ENCODE measurements around the gene ACSS1. TPM values are rescaled to one million over a fixed set of nuclear protein-coding genes. Genes with fewer than 3 reads are reported as not detected.

The ACSS1 gene
- total RNA-seq, 2 experiments from 2014 or later = 44.4 TPM

DNA sequence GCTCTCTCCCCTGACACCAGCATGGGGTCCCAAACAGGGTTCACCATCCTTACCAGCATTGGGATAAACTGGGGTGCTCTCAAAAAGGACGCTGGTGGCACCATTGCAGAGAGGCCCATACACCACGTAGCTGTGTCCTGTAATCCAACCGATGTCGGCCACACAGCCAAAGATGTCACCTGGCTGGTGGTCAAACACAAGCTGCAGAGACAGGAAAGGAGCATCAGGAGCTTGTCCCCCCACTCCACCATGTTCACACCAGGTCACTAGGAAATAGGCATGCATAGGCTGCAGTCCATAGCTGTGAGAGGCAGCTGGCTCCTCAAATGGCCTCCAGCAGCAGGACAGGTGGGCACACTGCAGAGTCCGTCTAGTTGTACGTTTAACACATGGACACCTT lies 36.6 kb downstream of the ACSS1 start:
- CTCF ChIA-PET = interaction anchor here (1.5 kb wide), 1 partner anchor 12 kb away, joined by 3 read pairs; no protein-coding TSS in a partner anchor
- Mint-ChIP-seq H3K4me3 (no peak overlapping the region), H3K36me3 (peaks cover 2% of the 10 kb centered on the region)

DNA sequence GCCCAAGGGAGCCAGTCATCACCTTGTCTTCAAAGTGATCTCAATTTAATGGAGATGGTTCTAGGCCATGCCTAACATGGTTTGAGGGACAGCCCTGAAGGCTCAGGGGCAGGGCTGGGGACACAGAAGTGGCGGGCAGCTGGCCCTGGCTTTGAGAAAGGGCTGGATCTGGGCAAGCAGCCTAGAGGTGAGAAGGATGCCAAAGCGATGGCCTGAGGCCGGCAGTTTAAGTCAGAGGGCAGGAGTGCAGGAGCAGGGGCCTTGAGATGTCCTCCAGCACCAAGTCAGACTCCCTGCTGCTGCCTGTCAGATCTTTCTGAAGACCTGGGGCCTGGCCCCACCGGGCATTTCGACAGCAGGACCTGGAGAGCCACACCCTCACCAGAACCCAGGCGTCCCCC lies 37.0 kb downstream of the ACSS1 start:
- Mint-ChIP-seq H3K36me3 (peaks cover 2% of the 10 kb centered on the region), H3K27ac (no peak overlapping the region), H3K27me3 (no peaks in the 10 kb centered on the region), H3K4me3 (no peak overlapping the region), H3K4me1 (peaks cover 6% of the 10 kb centered on the region), H3K9me3 (ENCODE audit: low read depth) (no peaks in the 10 kb centered on the region)
- CTCF ChIA-PET = interaction anchor here (1.5 kb wide), 1 partner anchor 11 kb away, joined by 3 read pairs; no protein-coding TSS in a partner anchor
- DNase-seq (no peak), ATAC-seq (no peak)

More for the DNA sequence above, 36.6 kb downstream of the ACSS1 start:
- Mint-ChIP-seq H3K27ac (no peak overlapping the region), H3K9me3 (ENCODE audit: low read depth) (no peaks in the 10 kb centered on the region), H3K4me1 (peaks cover 1% of the 10 kb centered on the region), H3K27me3 (no peaks in the 10 kb centered on the region)
- no peak for ATAC-seq
- DNase-seq = no peak

DNA sequence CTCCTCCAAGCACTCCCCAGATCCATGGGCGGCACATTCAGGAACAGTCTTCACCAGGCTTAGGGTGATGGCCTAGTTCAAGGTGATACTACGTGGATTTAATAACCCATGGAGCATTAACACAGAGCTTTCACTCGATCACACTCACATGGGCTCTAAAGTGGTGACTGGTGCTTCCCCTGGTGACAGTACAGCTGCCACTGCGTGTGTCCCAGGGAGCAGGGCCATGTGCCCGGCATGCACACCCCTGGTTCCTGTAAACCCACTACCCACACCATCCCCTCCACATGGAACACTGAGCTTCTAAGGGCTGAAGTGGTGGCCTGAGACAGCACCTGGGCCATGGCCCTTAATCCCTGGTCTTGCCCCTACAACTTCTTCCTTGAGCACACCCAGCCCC lies 37.6 kb downstream of the ACSS1 start:
- H3K4me1 Mint-ChIP-seq = peaks cover 11% of the 10 kb centered on the region
- DNase-seq (no peak), ATAC-seq (no peak)
- H3K27ac Mint-ChIP-seq = no peak overlapping the region
- H3K9me3 Mint-ChIP-seq (ENCODE audit: low read depth) = no peaks in the 10 kb centered on the region
- H3K36me3 Mint-ChIP-seq = peaks cover 2% of the 10 kb centered on the region
- no peak overlapping the region for H3K4me3 Mint-ChIP-seq
- CTCF ChIA-PET = interaction anchor here (1.5 kb wide), 1 partner anchor 11 kb away, joined by 3 read pairs; no protein-coding TSS in a partner anchor
- no peaks in the 10 kb centered on the region for H3K27me3 Mint-ChIP-seq

DNA sequence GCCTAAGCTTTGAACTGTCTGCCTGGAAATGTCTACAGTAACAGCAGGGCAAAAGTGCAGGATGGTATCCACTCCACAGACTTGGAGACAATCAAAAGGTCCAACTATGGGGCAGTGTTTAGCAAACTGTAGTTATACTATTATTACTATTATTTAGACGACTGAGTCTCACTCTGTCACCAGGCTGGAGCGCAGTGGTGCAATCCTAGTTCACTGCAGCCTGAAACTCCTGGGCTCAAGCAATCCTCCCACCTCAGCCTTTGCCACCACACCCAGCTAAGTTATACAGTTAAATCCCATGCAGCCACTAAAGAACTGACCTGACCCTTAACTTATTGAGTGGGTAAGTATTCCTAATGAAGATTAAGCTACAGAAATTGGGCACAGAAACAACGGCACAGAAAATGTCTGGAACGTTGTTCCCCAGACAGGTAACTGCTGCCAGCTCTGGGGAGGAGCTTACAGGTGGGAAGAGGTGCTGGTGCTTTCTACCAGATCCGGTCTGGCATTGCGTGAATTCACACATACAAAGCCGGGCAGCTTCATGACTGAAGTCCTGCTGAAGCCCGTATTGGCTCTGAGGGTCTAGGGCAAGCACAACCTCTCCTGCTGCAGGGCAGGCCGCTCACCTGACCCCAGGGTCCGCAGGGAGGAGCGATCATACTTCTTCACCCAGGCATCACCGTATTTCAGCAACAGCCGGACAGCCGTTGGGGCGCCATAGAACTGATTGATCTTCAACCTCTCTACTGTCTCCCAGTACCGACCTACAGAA lies 38.4 kb downstream of the ACSS1 start:
- ATAC-seq (no peak), DNase-seq (no peak)
- CTCF ChIA-PET = no interaction called here
- no peaks in the 10 kb centered on the region for H3K9me3 Mint-ChIP-seq (ENCODE audit: low read depth)
- no peak overlapping the region for H3K27ac Mint-ChIP-seq
- H3K27me3 Mint-ChIP-seq = no peaks in the 10 kb centered on the region
- no peak overlapping the region for H3K4me3 Mint-ChIP-seq
- H3K4me1 Mint-ChIP-seq = peaks cover 14% of the 10 kb centered on the region
- H3K36me3 Mint-ChIP-seq = peaks cover 2% of the 10 kb centered on the region

DNA sequence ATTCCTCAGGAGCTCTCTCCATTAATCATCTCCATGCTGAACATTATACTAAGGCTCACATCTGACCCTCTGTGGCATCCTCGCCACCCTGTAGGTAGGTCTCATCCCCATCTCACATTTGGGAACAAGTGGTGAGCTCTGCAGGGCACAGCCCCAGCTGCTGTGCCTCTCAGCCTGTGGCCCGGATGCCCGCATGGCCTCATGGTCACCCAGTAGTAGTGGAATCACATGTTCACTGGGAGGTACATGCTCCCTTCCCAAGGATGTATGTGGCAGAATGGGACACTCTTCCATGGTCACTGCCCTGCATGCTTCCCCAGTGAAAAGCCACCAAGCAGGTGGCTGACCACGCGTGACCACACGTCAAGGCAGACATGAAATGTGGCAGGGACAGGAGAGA lies 39.1 kb downstream of the ACSS1 start:
- CTCF ChIA-PET = no interaction called here
- Mint-ChIP-seq H3K27ac (no peak overlapping the region), H3K4me1 (peaks cover 14% of the 10 kb centered on the region), H3K27me3 (no peaks in the 10 kb centered on the region), H3K36me3 (peaks cover 2% of the 10 kb centered on the region), H3K4me3 (no peak overlapping the region), H3K9me3 (ENCODE audit: low read depth) (no peaks in the 10 kb centered on the region)
- no peak for DNase-seq
- no peak for ATAC-seq

DNA sequence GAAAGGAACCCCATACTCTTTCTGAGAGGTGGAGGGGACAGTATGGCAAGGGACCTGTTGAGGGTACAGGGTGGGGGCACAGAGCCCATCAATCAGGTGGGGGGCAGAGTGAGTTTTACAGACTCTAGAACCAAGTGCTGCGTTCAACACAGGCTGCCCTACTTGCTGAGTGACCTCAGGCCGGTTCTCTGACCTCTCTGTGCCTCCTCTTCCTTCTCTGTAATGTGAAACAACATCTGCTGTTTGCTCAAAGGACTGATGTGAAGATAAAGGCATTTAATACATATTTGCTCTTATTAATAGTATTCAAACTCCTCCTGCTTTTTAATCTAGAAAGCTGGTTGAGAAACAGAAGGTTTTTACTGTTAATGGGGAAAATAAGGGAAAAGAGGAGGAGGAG lies 39.5 kb downstream of the ACSS1 start:
- Mint-ChIP-seq H3K9me3 (ENCODE audit: low read depth) (no peaks in the 10 kb centered on the region), H3K36me3 (peaks cover 2% of the 10 kb centered on the region), H3K4me3 (no peak overlapping the region), H3K27me3 (no peaks in the 10 kb centered on the region), H3K27ac (no peak overlapping the region), H3K4me1 (peaks cover 14% of the 10 kb centered on the region)
- no peak for DNase-seq
- no peak for ATAC-seq
- CTCF ChIA-PET = no interaction called here

DNA sequence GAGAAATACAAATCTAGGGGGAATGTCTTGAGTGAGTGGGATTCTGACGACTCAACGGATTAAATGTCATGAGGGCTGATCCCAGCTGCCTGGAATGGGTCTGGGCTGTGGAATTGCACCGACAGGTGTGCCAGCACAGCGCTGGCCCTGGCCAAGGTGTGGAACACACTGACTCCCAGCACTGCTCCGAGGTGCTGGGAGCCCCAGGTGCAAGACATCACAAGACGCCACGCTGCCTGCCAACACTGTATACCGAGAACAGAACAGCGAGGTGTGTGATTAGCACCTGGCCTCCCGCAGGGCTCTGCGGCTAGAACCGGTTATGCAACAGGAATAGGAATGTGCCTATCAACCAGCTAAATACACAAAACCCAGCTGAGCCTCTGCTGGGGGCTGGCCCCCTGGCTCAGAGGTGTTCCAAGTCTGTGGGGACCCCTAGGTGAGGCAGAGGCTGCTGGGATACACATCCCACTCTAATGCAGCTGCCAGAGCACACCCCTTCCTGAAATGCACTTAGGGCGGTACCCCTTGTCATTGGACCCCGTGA lies 40.6 kb downstream of the ACSS1 start:
- no peak overlapping the region for H3K27ac Mint-ChIP-seq
- no peak overlapping the region for H3K4me3 Mint-ChIP-seq
- no peak for DNase-seq
- CTCF ChIA-PET = no interaction called here
- peaks cover 14% of the 10 kb centered on the region for H3K4me1 Mint-ChIP-seq
- no peaks in the 10 kb centered on the region for H3K9me3 Mint-ChIP-seq (ENCODE audit: low read depth)
- no peaks in the 10 kb centered on the region for H3K27me3 Mint-ChIP-seq
- H3K36me3 Mint-ChIP-seq = peaks cover 2% of the 10 kb centered on the region
- no peak for ATAC-seq

DNA sequence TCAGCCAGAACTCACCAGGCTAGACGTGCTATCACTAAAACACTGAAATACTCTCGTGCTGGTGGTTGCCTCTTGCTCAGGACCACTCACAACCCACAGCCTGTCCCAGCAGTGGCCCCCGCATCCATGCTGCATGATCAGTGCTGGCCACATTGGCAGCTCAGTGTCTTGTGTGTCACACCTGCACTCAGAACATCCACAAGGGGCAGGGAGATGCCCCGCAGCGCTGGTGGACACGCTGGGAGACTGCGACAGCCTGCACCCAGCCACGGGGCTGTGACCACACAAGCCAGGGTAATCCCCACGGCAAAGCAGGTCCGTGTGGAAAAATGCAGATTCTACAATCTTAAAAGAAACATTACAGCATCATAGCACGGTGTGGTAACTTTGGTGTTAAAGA lies 41.5 kb downstream of the ACSS1 start:
- CTCF ChIA-PET = no interaction called here
- DNase-seq (no peak), ATAC-seq (no peak)
- Mint-ChIP-seq H3K4me1 (peaks cover 14% of the 10 kb centered on the region), H3K36me3 (peaks cover 2% of the 10 kb centered on the region), H3K4me3 (no peak overlapping the region), H3K27ac (no peak overlapping the region), H3K9me3 (ENCODE audit: low read depth) (no peaks in the 10 kb centered on the region), H3K27me3 (no peaks in the 10 kb centered on the region)

DNA sequence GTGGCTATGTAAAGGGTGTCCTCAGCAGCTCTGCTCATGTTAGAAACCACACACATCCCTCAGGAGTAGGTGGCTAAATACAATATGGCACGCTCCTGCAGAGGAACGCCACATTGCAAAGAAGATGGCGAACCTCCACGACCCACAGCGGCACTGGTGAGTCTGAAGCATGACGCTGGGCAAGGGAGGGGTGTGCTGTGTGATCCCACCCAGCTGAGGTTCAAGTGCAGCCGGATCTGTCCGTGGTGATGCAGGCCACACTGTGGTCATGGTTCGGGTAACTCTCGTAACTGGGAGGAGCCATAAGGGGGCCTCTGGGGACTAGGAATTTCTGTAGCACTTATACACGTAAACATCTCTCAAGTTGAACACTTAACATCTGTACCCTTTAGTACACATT lies 42.0 kb downstream of the ACSS1 start:
- no peak for ATAC-seq
- DNase-seq = no peak
- H3K27ac Mint-ChIP-seq = no peak overlapping the region
- H3K27me3 Mint-ChIP-seq = no peaks in the 10 kb centered on the region
- peaks cover 2% of the 10 kb centered on the region for H3K36me3 Mint-ChIP-seq
- no peak overlapping the region for H3K4me3 Mint-ChIP-seq
- CTCF ChIA-PET = no interaction called here
- peaks cover 14% of the 10 kb centered on the region for H3K4me1 Mint-ChIP-seq
- H3K9me3 Mint-ChIP-seq (ENCODE audit: low read depth) = no peaks in the 10 kb centered on the region

DNA sequence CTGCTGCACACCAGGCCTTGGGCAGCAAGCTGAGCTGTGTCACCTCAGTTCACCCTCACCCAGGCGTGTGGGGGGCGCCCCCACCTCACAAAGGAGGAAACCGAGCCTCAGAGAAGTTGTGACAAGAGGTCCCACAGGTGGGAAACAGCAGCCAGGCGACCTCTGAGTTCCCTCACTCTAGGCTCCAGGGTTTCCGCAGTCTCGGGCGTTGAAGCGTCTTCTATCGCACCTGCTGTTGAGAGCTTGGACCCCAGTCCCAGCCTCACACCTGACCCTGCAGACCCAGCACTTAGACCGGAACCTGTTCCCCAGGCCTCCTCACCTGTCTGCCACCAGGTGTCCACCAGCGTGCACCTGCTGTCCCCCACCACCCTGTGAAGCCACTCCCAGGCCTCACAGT lies 43.1 kb downstream of the ACSS1 start:
- peaks cover 2% of the 10 kb centered on the region for H3K36me3 Mint-ChIP-seq
- DNase-seq = peak; percentile 19
- no peak for ATAC-seq
- H3K4me1 Mint-ChIP-seq = peaks cover 14% of the 10 kb centered on the region
- CTCF ChIA-PET = no interaction called here
- no peak overlapping the region for H3K27ac Mint-ChIP-seq
- H3K9me3 Mint-ChIP-seq (ENCODE audit: low read depth) = no peaks in the 10 kb centered on the region
- no peak overlapping the region for H3K4me3 Mint-ChIP-seq
- no peaks in the 10 kb centered on the region for H3K27me3 Mint-ChIP-seq

DNA sequence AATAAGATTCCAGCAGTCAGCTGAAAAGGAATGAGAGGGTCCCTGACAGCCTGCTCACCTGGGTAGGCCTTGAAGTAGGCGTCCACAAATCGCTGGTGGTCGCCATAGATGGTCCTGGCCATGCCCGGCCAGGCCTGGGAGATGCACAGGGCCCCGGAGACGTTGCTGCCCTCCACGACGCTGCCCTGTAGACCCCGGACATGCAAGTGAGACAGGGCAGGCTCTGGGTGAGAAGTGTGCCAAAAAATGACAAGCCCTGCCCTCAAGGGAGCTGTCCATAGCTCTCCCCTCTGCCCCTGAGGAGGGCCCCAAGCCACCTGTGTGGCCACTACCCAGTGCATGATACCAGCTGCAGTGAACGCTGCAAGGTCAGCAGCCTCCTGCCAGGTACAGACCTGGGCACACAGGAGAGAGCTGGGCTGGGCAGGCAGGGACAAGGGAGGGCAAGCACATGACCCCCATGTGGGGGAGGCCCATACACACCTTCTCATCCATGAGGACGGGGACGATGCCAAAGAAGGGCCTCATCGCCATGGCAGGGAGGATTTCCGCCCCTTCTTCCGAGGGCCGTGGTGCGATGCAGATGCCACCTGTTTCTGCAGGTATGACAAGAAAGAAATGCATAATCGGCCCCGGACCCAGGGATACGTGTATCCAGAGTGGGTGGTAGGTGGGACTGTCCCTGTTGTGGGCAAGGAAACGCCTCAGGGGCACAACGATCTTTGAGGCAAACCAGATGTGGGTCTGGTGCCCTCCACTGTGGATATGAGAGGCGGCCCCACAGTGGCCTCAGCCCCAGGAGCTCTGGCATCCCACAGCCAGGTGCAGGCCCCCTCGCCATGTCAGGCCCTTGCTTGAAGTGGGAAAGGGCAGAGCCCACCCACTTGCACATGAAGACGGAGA lies 44.2 kb downstream of the ACSS1 start:
- DNase-seq (peak; percentile 35), ATAC-seq (no peak)
- Mint-ChIP-seq H3K9me3 (ENCODE audit: low read depth) (no peaks in the 10 kb centered on the region), H3K36me3 (no peaks in the 10 kb centered on the region), H3K4me1 (peaks cover 14% of the 10 kb centered on the region), H3K27me3 (no peaks in the 10 kb centered on the region), H3K27ac (no peak overlapping the region), H3K4me3 (no peak overlapping the region)
- CTCF ChIA-PET = no interaction called here

DNA sequence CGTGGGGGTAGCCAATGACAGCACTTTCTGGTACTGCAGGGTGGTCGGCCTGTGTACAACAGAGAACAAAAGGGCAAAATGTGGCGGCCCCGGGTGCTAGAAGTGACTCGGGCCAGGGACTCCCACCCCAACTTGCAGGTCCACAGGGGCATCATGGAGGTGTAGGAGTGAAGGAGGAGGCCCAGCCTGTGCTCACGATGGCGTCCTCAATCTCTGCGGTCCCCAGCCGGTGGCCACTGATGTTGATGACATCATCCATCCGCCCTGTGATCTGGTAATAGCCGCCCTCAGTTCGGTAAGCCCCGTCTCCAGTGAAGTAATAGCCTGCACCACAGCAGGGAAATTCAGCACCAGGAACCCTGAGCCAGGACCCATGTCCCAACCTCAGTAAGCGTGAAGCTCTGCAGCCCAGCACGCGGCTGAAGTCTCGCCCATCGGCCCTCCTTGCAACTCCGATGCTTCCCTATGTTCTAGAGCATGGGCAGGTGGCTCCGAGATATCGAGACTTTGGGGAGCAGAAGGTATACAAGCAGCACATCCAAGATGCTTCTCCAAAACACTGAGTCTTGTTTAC lies 45.2 kb downstream of the ACSS1 start:
- CTCF ChIA-PET = no interaction called here
- no peak overlapping the region for H3K4me3 Mint-ChIP-seq
- H3K27me3 Mint-ChIP-seq = no peaks in the 10 kb centered on the region
- H3K27ac Mint-ChIP-seq = no peak overlapping the region
- no peaks in the 10 kb centered on the region for H3K9me3 Mint-ChIP-seq (ENCODE audit: low read depth)
- H3K36me3 Mint-ChIP-seq = peaks cover 1% of the 10 kb centered on the region
- peaks cover 14% of the 10 kb centered on the region for H3K4me1 Mint-ChIP-seq
- no peak for ATAC-seq
- peak; percentile 26 for DNase-seq

DNA sequence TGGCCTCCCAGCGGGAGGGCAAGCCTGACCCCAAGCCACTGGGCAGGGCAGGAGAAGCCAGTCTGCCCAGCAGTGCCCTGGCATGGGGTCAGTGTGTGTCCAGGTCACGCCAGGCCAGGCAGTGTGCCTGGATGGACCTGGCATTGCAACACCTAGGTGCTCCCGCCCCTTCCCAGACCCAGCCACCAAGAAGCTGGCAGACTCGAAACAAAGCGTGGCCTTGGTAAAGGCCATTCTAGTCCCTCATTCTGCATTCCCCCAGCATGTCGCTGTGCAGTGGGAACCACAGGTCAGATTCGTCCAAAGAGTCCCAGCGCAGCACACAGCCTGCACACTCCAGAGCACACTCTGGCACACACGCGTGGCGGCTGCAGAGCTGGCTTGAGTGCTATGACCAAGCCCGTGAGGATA lies 46.1 kb downstream of the ACSS1 start:
- H3K9me3 Mint-ChIP-seq (ENCODE audit: low read depth) = no peaks in the 10 kb centered on the region
- ATAC-seq = no peak
- H3K27ac Mint-ChIP-seq = no peak overlapping the region
- CTCF ChIA-PET = no interaction called here
- H3K27me3 Mint-ChIP-seq = no peaks in the 10 kb centered on the region
- H3K4me3 Mint-ChIP-seq = no peak overlapping the region
- H3K36me3 Mint-ChIP-seq = peaks cover 2% of the 10 kb centered on the region
- DNase-seq = no peak
- H3K4me1 Mint-ChIP-seq = peaks cover 14% of the 10 kb centered on the region

Data from activated CD8-positive, alpha-beta memory T cell treated with anti-CD3 and anti-CD28 coated beads, Interleukin-2, amount 10 ng/mL, durations not matched to agents 7 days and 5 days (primary cell).